HG03565 (cell line): Measurements from ENCODE around the gene XDH.

Source experiments
- ATAC-seq: cut with Tn5 transposase; IDR thresholded peaks from one replicate; pipeline ENCODE4 v1.9.1; 2021; ENCODE audit warnings: mild to moderate bottlenecking, moderate library complexity; ENCODE audit not compliant: unreplicated experiment

The XDH gene

GRCh38 chr2:31286961-31287550 lies 127.5 kb downstream of the XDH start:
- no peak for ATAC-seq

- ATAC-seq = no peak
Observed at GRCh38 chr2:31286230-31286629, 128.3 kb downstream of the XDH start.
